Right renal pelvis (tissue), 4 donors: ENCODE data around the gene PDSS2. TPM values are rescaled to one million over a fixed set of nuclear protein-coding genes. Genes with fewer than 3 reads are reported as not detected.
"Not testable (repeated sequence)": the region's sequence is repeated elsewhere in the genome, so short reads cannot be mapped to it uniquely, and the experiment has no call there.

Source experiments
- DNase-seq, 4 donors: peaks; one replicate each; pipeline ENCODE4 v3.0.0-alpha.2; 2013; ENCODE audit warnings: low read depth in 4 of 4, low spot score in 3 of 4, missing footprints in 1 of 4
- polyA plus RNA-seq, 4 donors: library from polyadenylated mRNA; unstranded; fragments of 120-200 nt; gene quantifications; one replicate each; pipeline ENCODE4 v1.2.1, GENCODE V29; 2013; ENCODE audit not compliant: insufficient read length in 4 of 4

The PDSS2 gene
- polyA plus RNA-seq, 4 donors = 18.6 to 21.1 (median 20.3) TPM

DNA sequence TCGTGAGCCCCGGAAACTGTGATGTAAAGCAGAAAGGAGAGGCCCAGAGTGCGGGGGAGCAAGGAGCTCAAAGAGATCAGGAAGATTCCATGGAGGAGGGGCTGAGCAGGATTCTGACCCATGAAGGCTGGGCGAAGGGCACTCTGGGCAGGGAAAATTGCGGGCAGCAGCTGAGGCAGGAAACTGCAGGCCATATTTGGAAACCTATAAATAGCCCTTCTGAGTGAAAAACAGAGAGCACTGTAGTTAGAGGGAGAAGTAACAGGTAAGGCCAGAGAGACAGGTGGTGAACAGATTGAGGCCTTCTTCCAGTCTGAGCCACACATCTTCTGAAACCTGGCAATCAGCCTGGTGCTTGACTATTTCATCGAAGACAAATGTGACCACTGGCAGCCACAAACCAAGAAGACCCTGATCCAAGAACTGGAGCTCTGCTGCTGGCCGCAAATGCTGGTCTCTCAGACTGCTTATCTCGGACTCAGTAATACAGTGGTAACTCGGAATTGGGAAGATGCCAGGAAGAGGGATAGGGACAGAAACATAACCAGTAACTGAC is 329.9 kb downstream of the PDSS2 start:
- no peak for DNase-seq

DNA sequence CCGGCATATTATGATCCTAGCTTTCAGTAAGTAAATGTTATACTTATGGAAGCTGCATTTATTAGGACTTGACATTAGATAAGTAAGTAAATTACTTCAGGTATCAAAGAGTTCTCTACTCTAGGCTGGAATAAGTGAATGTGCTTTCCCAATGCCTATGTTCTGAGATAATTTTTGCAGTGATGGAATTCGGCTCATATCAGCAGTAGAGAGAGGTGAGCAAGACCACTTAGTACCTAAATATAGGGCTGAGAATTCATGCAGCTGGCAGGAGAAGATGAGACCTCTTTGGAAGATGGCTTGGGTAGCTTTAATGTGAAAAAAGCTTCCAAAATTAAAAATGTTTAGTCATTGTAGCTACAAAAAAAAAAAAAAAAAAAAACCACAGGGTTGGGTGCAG is 330.8 kb downstream of the PDSS2 start:
- DNase-seq = no peak

DNA sequence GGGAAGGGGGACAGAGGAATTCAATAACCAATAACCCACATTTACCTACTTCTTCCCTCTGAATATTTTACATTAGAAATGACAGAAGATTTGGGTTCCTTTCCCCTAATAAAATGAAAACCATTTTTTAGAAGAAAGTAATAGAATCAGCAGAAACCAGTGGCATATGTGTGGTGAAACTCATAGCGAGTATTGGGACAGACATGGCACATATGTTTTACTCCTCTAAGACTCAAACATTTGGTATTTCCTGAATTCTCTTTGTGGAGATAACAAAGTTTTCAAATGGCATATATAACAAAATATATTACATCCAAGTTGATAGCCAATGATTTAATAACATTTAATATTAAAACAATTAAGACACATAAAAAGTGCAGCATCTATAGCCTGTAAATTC is 331.2 kb downstream of the PDSS2 start:
- no peak for DNase-seq

DNA sequence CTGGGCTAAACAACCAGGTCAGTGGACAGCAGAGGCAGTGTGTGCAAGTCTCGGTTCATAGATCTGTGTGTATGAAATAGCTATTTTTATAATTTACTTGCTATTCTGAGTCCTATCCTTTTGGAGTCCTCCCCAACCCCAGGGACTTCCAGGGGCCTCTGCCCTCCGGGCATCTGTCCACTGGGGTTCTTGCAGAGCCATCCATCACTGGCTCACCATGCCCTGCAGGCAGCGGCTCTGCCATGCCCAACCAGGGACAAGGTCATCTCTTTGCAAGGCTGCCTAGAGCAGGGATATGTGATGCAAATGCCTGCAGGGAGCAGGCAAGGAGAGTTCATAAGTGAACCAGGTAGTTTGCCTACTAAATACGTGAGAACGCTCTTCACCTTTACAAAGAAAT is 333.6 kb downstream of the PDSS2 start:
- DNase-seq = no peak

DNA sequence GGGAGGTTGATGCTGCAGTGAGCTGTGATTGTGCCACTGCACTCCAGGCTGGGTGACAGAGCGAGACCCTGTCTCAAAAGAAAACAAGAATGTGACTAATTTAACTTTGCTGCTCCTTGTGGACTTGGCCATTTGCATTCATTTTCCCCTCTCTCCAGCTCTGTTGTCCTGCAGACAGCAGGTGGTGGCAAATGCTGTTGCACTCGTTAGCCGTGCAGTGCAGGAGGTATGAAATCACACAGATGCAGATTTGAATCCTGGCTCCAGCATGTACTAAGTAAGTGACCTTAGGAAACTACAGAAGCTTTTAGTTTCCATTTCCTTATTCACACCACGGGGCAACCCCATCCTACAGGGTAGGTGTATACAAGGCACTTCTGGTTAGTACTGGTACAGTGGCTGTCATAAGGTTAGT is 334.4 kb downstream of the PDSS2 start:
- no peak for DNase-seq

DNA sequence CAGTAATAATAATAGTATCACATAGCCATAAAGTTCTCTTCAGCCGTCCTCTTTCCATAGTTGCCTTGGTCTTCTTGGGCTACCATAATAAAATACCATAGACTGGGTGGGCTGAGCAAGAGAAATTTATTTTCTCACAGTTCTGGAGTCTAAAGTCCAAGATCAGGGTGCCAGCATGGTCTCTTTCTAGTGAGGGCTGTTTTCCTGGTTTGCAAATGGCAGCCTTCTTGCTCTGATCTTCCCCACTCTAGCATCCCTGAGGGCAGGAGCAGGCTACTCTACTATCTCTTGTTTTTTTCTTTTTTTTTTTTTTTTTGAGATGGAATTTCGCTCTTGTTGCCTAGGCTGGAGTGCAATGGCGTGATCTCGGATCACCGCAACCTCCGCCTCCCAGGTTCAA is 335.9 kb downstream of the PDSS2 start:
- DNase-seq = no peak

DNA sequence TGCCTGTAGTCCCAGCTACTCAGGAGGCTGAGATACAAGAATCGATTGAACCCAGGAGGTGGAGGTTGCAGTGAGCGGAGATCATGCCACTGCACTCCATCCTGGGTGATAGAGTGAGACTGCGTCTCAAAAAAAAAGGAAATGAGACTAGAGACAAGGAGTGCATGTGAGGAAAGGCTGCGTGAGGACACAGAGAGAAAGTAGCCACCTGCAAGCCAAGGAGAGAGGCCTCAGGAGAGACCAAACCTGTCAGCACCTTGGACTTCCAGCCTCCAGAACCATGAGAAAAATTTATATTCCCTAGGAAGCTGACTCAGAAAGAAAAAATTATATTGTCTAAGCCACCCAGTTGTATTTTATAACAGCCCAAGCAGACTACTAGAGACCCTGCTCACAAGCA is 336.6 kb downstream of the PDSS2 start:
- DNase-seq = no peak

DNA sequence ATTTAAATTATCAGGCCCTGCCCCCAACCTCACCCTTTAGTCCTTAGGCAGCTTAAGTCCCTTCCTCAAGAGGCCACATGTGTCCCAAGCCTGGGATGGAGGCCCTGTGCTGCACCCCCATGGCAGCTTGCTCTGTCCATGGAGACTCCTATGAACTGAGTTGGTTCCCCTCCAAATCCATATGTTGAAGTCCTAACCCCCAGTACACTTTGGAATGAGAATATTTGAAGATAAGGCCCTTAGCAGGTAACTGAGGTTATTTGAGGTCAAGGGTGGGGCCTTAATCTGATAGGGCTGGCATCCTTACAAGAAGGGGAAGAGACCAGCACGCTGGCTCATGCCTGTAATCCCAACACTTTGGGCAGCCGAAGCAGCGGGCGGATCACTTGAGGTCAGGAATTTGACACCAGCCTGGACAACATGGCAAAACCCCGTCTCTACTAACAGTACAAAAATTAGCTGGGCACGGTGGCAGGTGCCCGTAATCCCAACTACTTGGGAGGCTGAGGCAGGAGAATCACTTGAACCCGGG is 337.3 kb downstream of the PDSS2 start:
- no peak for DNase-seq

DNA sequence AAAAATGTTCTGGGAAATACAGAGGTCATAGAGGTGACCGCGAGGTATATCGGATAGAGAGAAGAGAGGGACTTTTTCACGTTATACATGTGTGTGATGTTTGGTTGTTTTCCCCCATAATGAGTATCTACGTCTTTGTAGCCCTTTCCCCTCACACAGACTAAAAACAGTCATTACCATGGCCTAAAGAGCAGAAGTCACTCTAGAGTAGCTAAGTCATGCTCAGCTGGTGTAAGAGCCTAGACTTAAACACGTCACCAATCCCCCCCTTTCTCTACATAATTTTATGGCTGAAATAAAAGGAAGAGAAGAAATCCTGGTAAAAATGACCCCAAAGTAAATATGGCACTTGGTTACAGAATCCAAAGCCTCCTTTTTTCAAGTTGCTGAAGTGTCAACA is 338.1 kb downstream of the PDSS2 start:
- DNase-seq = no peak

DNA sequence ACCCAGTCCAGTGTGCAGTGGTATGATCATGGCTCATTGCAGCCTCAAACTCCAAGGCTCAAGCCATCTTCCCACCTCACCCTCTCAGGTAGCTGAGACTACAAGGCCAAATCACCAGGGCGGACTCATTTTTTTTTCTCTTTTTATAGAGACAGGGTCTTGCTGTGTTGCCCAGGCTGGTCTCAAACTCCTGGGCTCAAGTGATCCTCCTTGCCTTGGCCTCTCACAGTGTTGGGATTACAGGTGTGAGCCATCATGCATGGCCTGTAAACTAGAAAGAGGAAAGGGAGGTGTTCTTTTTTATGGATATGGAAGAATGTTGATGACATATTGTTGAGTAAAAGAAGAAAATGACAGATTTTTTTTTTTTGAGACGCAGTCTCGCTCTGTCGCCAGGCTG is 339.0 kb downstream of the PDSS2 start:
- no peak for DNase-seq

DNA sequence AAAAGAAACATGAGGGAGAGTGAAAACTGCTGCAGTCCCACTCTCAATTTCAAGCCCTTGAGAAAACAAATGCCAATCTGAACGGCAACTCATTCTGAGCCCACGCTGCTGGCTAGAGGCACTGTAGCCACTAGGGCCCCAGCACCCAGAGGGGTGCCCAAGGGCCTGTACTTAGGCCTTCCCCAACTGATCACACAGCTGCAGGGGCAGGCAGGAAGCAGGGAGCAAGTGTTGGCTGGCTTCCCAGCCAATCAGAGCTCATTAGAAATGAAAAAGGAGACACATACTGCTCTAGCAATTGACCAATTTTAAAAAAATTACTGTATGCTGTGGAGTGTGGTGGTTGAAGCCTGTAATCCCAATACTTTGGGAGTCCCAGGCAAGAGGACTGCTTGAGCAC is 340.4 kb downstream of the PDSS2 start:
- DNase-seq = no peak

DNA sequence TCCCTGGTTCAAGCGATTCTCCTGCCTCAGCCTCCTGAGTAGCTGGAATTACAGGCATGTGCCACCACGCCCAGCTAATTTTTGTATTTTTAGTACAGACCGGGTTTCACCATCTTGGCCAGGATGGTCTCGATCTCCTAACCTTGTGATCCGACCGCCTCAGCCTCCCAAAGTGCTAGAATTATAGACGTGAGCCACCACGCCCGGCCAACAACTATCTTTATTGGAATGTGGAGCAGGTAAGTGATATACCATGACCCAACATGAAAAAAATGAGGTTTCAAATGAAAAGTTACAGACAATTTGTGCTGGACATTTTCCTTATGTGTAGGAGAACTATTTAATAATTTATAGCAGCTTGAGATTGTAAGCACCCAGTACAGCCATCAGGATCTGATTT is 340.8 kb downstream of the PDSS2 start:
- not testable (repeated sequence) for DNase-seq

DNA sequence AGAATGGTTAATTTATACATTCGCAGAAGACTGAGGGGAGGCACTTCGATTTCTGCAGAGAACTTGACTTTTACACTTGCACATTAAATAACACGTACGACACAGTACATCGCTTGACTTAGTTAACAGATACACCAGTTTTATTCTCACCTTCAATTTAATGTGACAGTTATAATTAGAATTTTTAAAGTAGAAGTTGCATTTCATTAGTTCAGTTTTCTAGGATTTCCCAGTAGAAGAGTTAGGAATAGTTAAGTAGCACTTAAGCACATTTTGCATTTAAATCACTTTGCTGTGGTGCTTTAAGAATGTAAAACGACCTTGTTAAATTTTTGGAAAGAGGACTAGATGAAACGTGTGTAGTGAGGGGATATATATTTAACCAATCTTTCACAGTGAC is 342.4 kb downstream of the PDSS2 start:
- DNase-seq = no peak

DNA sequence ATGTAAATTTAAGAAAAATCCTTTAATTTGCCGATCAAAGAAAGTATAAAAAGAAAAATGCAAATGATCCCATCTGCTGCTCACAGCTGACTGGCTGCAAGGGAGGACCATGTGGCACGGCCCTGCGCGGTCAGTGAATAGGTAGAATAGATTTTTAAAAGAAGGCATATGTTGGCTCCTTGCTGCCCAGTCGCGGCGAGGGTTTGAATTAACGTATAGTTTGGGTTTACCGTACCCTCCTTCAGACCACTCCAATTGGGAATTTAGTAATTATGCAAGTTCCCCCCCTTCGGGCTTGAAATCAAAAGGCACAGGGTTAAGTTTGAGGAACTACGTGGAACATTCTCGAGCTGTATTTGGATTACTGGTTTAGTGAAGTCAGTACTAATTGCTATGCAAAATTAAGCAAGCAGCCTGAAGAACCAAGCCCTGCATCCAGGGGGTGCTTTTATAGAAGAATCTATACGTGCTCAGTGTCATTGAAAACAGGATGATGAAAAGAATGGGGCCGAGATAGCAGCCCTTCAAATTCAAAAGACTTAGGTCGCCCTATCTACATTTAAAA is 343.0 kb downstream of the PDSS2 start:
- DNase-seq = peak in 2 of 4 donors; percentile 18 to 31

DNA sequence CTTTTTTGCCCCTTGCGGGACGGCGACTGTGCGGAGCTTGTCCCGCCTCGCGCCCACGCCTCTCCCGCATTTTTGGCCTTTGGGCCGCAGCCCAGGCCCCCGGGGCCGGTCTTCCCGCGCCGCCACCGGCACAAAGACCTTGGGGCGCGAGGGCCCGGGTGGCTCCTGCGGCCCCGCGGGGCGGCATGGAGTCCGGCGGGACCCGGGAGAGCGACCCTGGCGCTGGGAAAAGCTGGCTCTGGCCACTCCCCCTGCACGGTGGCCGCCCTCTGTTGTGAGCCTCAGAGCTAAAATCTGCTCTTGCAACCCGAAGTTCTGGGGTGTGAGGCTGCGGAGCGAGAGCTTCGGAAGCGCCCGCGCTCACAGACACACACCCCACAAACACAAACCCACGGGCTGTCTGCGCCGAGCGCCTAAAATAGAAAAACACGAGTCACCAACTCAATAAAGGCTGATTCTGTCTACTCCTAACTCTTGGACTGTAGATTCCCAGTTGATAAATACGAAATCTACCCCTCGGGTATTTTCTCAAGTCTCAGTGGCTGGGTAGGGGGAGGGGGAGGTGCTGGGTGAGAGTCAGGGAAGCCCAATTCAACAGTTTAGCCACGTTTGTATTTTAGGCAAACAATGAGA is 343.6 kb downstream of the PDSS2 start:
- peak in 2 of 4 donors; percentile 44 to 54 for DNase-seq

DNA sequence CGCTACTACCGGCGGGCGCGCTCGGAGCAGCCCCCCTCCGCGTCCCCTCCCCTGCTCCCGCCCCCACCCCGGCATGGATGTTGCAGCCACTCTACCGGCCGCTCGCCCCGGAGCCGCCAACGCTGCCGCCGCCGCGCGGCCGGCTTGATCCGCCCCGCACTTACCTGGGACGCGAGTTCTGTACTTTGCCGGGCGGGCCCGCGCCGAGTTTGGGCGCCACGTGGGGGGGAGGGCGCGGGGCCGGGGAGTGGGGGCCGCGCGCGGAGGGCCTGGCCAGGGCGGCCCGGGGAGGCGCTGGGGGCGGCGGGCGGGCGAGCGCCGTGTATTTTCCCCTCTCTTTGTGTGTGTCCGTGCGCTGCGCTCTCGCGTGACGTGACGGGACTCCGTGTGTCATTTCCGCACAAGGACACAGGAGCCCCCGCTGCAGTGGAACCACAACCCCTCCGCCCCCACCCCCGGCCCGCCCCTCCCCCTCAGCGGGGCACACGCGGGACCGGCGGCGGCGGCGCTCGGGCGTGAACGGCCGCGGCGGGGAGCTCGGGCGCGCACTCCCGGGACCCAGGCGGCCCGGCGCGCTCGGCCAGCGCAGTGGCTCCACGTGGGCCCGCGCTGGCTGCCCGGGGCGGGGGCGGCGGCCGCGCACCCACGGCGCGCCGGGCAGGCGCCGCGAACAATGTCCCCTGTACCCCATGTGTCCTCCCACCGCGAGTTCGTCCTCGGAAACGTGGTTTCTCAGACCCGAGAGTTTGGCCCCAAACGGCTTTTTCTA is 344.3 kb downstream of the PDSS2 start, which contains the start of gene BEND3:
TSS of gene BEND3 (minus strand) at position 590 of the 769 bp plus-strand sequence. CDS start 16,230 bp downstream, outside the sequence.
- DNase-seq = peak in 2 of 4 donors; percentile 11 to 15

DNA sequence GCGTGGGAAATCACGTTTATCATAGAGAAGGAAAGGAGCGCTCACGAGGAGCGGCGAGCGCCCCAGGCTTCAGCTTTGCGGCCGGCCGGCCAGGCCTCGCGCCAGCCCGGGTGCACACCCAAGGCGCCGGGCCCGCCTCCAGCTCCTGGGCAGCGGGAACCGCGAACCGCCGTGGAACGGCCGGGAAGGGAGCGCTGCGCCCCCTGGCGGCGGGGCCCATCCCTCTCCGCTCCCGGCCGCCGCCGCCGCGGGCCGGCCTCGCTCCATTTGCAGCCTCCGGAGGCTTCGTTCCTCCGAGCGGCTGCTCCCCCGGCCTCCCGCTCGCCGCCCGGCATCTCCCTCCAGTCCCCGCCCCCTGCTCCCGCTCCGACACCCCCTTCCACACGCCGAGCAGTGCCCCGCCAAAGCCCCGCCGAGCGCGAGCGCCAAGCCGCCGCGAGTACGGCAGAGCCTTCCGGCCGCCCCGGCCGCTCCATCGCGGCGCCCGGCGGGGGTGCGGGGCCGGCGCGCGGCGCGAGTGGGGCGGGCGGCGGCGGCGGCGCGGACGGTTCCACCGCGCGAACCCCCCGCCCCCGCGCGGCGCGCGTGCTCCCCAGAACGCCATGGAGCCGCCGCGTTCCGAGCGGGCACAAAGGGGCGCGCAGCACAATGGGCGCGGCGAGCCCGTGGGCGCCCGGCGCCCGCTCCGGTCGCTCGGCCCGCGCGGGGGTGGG is 345.0 kb downstream of the PDSS2 start:
- DNase-seq = peak; percentile 75 to 77 (median 76)

DNA sequence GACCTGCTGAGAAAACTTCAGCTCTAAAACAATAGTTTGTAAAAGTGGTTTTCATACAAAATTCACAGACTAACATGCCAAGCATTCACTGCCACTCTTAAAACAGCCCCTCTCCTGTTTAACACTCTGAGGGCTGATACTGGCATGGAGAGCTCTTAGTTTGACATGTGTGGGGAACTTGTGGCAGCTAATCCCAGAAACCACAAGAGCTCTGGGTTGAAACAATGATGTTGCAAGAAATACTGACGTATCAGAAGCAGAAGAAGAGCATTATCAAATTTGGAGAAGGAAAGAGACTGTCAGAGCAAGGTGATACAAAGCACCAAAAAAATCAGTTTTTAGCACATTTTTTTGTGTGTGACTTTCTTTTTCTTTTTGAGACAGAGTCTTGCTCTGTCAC is 349.2 kb downstream of the PDSS2 start:
- no peak for DNase-seq

DNA sequence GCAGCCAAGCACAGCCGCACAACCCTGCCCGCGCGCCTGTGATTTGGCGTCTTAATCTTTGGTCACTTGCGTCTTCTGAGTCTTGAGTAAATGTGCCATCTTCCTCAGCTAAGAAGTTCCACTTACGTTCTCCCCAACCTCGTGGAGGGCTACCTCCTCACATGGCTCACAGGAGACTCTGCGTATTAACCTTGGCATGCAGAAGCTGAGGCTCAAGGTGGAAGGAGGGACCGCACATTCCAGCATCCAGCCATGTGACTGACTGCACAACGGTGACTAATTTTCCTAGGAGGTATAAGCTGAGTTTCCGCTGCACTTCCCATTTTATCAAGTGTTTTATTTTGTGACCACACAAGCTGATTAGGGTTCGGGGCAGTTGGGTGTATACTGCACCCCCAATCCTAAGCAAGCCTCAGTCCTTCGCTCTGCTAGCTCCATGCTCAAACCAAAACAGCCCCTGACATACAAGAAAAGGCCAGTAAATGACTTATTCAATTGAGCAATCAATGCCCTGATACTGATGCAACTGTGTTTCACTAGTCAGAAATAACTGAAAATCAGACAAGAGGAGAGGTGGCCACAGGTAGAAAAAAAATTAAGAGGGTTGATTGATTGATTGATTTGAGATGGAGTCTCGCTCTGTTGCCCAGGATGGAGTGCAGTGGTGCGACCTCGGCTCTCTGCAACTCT is 351.0 kb downstream of the PDSS2 start:
- no peak for DNase-seq

DNA sequence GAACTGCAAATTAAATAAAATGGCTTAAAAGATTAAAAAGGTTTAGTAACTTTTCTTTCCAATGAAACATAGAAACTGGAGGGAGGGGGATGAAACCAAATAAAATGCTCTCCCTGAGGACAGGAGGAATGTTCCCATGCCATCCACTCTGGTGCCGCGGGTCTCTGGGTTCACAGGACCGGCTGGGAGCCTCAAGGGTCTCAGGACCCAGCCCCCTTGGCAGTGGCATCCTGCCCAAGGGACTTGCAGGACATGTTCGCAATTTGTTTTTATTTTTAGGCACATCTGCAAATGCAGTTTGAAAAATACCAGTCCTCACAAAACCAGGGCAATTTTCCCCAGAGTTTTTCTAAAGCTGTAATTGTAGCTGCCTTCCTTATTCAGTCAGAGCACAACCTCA is 351.6 kb downstream of the PDSS2 start:
- no peak for DNase-seq
